Muscle of arm (tissue), 12 donors: ENCODE results near the gene MRC2. TPM values are rescaled to one million over a fixed set of nuclear protein-coding genes. Genes with fewer than 3 reads are reported as not detected.
"Not testable (repeated sequence)": the region's sequence is repeated elsewhere in the genome, so short reads cannot be mapped to it uniquely, and the experiment has no call there.

Source experiments
- DNase-seq: peaks from one replicate; pipeline ENCODE4 v3.0.0-alpha.2; 2013
- polyA plus RNA-seq, 12 donors: library from polyadenylated mRNA; unstranded; fragments of 120-200 nt; gene quantifications; one replicate each; pipeline ENCODE4 v1.2.1, GENCODE V29; 2013; ENCODE audit not compliant: insufficient read length in 12 of 12

Gene MRC2
- polyA plus RNA-seq, 12 donors, result 105 to 196 (median 128) TPM

DNA sequence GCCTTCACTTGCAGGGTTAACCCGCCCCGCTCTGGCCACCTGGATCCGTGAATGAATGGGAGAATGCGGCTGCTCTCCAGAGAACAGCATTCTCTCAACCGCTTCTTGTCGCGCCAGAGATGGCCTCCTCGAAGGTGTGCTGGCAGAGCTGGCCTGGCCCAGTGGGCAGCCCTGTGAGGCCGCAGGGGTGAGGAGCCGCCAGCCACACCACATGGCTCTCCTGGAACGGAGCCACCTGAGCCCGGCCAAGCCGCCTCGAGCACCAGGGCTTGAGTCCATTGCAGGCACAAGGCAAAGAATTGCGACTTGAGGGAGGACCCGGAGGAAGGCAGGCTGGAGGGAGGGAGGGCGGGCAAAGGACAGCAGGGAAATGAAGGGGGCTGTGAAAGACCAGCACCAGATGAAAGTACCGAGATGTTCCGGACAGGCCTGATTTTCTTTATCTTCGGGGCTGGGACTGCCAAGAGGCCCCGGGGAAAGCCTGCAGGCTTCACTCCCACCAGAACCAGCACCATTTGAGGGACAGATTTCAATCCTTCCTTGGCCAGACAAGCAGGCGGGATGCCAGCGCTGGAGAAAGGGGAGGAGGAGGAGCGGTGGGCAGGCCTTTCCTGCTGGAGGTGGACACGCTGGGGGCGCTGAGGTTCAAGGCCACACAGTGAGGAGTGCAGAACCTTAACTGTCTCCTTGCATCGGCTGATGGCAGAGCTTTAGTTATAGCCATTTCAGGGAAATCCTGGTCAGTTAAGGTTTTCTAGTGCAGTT lies 69.4 kb downstream of the MRC2 start:
- no peak for DNase-seq

DNA sequence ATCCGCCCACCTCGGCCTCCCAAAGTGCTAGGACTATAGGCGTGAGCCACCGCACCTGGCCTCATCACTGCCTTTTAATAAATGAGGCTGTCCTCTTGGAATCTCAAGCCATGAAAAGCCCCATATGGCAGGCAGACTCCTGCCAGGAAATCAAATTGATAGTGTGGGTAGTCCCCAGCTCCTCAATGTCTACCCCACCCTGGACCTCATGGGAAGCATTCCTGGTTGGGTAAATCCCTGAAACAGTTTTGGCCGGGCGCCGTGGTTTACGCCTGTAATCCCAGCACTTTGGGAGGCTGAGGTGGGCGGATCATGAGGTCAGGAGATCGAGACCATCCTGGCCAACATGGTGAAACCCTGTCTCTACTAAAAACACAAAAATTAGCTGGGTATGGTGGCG lies 71.0 kb downstream of the MRC2 start:
- not testable (repeated sequence) for DNase-seq

DNA sequence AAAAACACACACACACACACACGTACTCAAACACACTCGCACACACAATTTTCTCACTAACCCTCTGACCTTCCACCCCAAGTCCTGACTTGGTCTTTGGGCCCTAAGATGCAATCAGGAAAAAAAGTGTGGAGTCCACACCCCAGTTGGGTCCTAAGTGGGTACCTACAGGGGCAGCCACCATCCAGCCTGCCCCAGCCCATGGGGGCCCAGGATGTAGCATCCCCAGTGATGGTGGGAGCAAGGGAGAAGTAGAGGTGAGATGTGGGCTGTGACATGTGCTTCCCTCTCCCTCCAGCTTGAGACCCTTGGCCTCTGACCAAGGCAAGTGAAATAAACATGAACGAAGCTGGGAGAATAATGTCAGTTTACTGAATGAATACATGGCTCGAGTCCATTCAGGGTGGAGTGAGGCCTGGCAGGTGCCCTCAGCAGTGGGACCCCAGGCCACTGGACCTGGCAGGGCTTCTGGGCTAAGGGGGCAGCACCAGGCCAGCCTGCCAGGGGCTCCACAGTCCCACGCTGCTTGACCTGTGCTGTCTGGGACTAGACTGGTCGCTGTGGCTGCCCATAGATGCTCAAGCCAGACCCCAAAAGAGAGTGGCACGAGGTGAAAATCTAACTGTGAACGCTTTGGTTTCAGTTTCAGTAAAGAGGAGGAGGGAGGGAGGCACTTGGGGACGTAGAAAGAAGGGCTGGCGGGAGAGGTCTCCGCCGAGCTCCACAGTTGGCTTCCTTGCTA lies 73.7 kb downstream of the MRC2 start:
- no peak for DNase-seq

DNA sequence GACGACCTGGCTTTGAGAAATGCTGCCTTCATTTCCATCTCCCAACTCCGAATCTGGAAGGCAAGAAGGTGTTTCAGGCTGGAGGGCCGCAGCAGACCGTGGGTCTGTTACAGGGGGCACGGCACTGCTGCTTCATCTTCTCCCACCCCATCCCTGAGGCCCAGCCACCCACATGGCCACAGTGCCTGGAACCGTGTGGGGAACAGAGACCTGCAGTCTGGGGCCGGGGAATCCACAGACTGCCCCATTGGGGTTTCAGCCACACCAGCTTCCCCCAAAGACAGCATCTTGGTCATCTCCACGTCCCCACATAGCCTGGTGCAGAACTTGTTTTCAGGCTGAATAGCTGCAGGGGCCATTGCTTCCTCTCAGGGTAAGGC lies 74.2 kb downstream of the MRC2 start:
- DNase-seq, result no peak

DNA sequence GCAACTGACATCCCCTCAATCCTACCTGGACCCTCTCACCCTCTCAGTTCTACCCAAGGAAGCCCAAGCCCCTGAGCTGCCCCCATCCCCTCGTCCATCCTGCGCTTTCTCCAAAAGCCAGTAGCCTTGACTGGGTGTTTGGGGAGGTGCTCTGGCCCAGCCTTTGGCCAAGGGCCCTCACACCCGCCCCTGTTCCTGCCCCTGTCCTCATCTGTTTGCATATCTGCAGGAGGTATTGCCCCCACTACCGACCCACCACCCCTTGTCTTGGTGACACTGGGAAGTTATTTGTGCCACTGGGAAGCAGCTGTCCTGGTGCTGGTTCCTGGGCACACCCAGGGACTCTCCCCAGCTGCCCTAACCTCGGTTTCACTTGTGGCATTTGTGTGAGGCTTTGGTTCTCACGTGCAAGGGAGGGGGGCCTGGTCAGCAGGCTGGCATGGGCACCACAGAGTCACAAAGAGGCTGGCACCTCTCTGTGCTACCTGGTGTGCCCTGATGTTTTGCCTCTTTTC lies 75.3 kb downstream of the MRC2 start:
- DNase-seq, result no peak

DNA sequence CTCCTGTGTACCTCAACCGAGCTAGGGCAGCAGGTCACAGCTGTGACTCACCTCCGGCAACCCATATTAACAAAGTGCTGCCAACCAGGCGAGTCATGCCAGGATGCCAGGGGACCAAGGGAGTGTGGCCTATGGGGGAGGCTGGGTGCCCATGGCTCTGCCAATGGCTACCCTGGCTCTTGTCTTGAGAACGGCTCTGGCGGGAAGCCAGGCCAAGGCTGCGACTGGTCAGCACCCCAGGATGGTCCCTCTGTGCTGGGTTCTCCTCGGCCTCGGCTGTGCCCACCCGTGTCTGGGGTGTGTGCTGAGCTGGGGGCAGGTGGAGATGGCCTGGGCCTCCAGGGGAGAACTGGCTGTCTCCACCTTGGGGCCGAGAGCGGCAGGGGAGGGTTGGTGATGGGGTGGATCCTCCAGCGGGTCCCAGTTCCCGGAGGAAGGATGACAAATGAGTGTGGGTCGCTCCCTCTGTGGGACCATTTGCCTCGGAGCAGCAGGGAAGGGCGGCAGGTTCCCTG lies 75.8 kb downstream of the MRC2 start:
- DNase-seq, result no peak

DNA sequence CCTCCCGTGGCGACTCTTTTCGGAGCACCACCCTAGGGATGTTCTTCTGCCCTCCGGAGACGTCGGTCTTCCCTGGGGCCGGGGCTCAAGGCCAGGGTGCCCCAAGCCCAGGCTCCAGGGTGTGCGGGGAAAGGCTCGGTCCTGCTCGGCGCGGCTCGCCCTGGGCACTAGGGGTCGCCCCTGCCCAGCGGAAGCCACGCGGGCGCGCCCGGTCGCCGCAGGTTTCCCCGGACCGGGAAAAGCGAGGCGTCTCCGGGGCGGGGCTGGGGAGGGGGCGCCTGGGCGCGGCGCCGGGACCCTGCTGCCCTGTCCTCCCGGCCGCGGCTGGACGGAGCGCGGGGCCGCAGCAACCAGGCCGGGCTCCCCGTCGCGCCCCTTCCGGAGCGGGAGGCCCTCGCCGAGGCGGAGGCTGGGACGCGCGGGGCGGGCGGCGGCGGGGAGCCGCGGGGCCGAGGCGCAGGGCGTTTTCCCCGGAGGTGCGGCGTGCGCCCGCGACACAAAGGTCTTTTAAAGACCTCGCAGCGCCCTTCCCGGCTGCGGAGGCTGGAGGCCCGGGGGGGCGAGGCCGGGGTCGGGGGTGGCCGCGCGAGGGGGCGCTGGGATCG lies 76.4 kb downstream of the MRC2 start:
- DNase-seq, result peak; percentile 72

DNA sequence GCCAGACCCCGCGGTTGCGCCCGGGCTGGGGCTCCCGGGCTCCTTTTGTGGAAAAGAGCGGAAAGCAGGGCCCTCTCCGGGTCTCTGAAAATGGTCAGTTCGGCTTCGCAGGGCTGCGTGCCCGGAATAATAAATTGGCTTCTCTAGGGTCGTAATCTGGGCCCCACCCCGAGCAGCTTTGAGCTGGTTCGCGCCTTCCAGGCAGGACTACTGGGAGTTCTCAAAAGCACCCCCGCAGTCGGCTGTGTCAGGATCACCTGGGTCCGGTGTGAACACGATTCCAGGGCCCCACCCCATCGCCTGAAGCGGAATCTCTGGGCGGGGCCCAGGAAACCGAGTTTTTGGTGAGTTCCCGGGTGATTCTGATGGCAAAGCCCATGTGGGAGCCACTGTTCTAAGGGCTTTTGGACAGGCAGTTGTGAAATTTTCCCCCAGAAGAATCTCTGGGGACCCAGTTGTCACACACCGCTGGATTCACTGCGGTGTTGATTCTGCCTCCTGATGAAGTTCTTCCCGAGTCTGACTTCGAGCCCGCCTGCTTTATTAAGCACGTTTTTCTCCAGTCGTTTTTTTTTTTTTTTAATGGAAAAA lies 77.0 kb downstream of the MRC2 start:
- peak; percentile 52 for DNase-seq

DNA sequence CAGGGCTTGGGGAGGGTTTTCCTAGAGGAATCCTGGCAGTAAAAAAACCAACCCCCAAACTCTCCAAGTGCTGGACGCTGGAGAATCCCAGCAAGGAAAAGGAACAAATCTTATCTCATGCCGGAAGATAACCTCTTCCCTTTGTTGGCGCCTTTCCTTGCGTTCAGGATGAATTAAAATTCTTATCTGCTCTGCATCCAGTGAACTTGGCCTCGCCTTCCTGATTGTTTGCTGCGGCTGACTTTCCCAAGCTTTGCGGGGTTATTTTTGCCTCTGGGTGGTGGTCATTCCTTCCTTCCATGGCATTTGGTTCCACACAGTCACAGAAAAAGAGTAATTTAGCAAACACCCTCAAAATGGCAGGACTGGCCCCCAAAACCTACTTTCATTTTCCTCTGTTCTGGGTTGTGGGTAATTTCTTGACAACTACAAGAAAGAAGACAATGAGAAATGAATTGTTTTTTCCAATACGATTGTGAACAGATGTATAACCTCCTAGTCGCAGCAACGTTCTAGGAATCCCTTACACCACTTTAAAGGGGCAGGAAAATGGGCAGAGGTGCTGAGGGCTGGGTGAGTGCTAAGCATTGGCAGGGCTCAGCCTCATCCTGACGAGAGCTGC lies 77.8 kb downstream of the MRC2 start:
- DNase-seq, result no peak

DNA sequence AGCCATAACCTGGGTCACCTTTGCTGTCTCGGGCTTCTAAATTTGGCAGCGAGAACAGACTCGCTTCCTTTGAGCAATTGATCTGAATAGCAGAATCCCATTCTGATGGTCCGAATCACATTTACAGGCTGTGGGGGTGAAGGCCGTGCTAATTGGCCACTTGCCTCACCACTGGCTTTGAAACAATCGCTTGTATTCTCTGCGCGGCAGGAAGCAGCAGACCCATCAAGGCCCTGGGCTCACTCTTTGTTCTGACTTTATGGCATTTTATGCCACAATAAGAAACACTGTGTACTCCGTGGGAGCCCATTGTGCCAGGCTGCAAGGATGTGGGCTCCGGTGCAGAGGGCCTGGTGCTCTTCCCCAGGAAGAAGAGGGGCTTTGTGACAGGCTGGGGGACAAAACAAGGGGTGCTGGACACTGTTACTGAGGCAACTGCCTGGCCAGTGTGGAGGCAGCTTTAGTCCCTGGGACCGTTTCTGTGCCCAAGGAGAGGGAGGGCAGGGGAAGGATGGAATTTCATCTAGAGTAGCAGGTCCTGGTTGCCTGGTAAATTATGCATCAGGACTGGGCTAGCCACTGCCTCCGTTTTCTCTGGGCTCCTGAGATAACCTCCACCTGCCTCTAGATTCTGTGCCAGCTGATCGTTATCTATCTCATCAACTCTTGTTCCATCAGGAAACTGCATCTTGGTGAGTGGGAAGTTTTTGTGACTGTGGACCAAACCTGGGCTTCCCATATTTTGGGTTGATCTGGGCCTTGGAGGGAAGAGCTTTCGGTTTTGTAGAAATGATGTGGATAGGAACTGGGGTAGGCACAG lies 78.5 kb downstream of the MRC2 start:
- peak; percentile 54 for DNase-seq

DNA sequence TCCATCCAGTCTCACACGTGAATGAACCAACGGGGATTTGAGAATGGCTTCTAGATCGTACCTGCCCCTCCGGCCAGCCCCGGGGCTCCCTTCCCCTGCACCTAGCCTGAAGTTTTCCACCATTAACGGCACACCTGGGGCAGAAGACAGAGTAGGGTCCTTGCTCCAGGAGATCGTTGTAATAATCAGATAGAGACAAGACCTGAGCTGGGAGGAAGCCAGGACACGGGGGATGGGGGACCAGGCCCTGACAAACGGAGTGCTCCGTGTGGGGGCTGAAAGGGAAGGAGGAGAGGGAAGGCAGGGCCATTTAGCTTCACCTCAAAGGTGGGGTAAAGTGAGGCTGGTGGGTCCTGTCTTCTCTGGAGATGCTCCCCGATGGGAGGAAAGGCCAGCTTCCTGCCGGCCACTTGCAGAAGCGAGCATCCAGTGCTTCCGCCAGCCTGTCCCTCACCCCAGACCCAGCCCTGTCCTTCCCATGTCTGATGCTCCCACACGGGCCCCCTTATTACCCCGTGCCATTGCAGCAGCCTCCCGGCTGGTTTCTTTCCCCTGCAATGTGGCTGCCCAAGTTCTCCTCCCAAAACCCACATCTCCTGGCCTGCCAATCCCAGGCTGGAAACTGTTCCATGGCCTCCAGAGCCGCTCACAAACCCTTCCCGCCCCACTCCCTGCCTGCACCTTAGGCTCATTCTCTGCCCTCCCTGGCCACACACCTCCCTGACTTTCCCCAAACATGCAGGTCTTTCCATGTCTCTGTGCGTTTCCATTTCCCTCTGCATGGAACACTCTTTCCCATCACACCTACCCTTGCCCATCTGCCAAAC lies 79.3 kb downstream of the MRC2 start:
- DNase-seq, result no peak

DNA sequence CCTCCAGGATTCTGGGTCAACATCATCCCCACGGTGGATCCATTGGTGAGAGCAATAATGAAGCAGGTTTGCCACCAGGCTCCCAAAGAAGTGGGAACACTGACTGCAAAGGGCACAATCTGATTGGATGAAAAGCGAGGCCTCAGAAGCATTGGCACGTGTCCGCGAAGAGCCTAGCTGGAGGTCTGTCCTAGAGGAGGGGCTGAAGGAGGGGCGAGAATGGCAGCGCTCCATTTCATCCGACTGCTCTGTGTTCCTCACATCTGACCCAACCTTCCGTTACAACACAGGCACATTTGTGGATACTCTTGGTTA lies 79.9 kb downstream of the MRC2 start:
- DNase-seq, result no peak

DNA sequence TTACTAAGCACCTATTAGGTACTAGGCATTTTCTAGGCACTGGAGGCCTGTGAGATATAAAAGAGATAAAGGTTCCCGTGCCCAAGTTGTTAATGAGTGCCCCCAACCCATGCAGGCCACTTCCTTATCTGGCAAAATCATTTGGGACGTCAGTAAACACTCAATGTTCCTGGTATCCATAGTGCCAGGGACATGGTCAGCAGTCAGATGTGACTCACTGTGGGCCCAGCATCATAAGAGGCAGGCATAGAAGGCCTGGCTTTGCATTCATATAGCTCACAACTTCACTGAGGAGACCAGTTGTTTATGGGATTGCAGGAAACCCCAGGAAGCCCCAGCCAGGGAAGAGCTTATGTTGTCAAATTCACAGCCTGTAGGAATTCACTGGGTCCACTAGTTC lies 81.1 kb downstream of the MRC2 start:
- DNase-seq, result no peak

DNA sequence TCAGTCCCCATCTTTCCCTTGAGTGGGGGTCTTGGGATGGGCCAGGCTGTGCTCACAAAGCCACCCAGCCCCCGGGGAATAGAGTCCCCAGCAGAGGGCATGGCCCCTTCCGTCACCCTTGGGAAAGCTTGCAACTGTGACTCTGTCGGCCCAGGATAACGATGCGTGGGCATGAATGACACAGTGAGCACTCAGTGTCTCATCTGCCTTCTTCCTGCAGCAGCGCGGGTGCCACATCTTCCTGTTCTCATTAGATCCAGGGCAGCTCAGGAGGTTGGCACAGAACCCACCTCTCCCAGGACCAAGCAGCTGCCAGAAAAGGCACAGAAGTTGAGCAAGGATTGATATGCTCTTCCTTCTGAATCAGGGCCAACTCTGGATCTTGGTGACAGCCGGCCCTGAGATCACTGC lies 84.7 kb downstream of the MRC2 start:
- no peak for DNase-seq

DNA sequence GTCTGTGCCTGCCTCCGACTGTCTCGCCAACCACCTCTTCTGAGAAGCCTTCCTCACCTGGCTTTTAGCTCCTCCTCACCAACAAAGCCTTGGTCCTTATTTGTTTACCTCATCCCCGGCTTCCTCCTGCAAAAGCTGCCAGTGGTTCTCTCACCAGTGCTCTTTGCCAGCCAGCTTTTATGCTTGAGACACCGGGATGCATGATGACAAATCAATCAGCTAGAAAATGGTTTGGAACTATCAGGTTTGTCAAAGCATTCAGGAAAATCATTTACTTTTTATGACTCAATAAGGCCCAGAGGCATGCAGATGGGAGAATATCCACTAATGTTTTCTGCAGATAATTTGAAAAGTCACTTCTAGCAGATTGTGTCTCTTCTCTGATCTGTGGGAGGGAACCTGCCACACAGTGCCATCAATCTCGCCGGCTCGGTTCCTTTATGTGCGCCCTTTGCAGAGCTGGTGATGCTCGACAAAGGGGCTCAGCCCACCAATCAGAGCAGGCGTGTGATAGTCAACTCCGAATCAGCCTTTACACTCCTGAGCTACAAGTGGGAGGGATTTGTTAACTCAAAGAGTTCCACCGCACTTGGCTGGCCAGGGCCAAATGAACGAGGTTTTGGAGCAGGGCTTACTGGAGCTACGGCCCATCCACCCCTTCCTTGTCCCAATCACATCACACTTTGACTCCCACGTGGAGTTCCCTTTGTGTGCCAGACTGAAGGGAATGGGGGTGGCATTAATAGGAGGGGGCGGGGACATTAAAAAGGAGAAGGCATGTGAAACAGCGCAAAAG lies 85.8 kb downstream of the MRC2 start:
- peak; percentile 57 for DNase-seq

DNA sequence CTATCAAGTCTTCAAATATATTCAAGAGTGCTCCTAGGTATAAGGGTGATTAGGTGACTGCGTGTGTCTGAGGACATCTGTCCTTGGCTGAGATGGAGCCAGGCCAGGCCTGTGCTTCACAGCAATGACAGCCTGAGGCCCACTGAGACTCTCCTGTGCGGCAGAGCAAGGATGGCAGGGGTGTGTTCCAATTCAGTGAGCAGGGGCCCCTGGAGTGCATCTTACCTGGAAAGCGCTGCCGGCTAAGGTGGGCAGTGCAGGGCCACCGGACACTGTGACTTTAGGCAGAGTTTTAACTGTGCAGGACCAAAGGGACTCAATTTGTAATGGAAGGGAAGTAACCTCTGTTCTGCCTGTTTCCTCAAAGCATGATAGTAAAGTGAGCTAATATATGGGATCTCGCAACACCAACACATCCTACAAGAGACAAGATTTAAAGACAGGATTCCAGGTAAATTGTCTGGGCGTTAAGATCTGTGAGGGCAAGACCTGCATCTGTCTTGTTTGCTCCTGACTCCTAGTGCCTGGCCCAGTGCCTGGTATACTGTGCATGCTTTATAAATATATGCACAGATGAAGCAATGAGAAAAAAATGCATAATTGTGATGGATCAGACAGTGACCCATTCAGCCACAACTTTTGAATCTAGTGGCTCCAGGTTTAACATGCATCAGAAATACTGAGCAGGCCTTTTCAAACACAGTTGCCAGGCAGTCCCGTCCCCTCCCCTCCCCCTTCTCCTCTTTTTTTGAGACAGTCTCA lies 86.7 kb downstream of the MRC2 start:
- no peak for DNase-seq

DNA sequence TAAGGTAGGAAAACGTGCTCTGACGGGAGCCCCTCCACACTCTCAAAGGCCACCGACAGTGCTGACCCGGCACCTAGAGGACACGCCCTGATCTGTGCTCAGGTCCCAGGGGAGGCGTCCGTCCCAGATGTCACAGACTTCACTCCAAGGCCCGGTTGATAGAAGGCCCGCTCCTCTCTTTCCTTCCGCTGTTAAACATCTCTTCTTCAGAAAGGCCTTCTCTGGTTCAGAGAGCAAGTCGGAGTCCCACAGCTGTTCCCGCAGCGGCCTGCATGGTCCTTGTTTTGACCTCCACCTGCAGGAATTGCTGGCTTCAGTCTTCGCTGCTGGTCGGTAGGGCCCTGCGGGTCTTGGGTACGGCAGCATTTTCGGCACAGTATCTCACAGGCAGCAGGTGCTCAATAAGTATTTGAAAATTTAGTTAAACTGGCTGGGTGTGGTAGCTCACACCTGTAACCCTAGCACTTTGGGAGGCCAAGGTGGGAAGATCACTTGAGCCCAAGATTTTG lies 88.5 kb downstream of the MRC2 start:
- DNase-seq, result no peak
